GM19395 (cell line): ENCODE measurements around the gene NAA16.
"Not testable (repeated sequence)": the region's sequence is repeated elsewhere in the genome, so short reads cannot be mapped to it uniquely, and the experiment has no call there.

Experiments used
- ATAC-seq: cut with Tn5 transposase; IDR thresholded peaks from one replicate; pipeline ENCODE4 v1.9.1; 2021; ENCODE audit warnings: mild to moderate bottlenecking, moderate library complexity; ENCODE audit not compliant: unreplicated experiment

NAA16 gene

GRCh38 chr13:41310963-41311405 is at the start of gene NAA16:
Gene NAA16 (plus strand): TSS chr13:41311267. CDS start chr13:41311529, 262 bp downstream.
- ATAC-seq = peak; percentile 70

DNA sequence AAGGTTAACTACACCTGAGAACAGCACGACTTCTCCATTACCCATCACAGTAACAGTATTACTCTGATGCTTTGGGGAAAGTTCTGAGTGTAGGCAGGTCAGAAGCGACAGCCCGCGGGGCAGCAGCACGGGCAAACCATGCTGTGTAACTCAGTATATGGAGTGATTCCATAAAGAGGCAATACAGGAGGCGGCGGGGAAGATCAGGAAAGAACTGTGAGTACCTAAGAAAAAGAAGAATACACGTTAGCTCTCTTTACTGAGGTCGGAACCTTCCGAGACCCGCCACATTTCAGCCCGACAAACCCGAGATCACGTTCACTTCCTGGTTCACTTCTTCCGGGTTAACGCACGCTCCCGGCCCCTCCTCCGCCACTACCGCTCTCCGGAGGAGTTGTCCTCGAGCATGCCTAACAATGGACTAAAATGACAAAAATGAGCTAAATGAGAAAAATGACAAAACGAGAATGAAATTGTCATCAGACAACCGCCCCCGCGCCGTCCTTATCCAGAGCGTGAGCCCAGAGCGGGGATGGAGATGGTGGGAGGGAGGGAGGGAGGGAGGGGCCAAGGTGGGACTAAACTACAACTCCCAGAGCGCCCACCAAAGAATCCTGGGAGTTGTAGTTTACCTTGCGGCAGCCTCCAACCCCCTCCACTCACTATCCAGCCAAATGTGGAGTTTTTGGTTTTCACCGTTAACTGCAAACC is 47.7 kb upstream of the NAA16 start, which contains the start of gene MTRF1:
Gene MTRF1 (minus strand): TSS at position 316 of the 711 bp plus-strand sequence. CDS start 2,669 bp downstream, outside the sequence.
- peak; percentile 96 for ATAC-seq

GRCh38 chr13:41267106-41267505 is 44.0 kb upstream of the NAA16 start:
- ATAC-seq = no peak

DNA sequence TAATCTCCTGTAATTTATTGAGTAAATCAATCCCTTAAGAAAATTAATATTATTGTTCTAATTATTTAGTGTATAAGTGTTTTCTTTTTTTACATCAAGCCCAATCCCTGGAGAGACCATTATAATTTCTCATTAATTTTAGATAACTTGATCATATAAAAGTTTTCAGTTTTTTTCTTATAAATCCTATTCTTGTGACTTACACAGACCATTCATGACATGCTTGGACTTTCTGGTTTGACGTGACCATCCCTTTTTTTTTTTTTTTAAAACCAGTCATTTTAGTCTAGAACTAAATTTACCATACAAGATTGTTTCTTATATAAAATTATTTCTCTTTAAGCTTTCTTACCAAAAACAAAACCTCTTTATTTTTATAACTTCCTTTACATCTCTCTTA is 42.3 kb upstream of the NAA16 start:
- ATAC-seq = no peak

- ATAC-seq = no peak
Measured at GRCh38 chr13:41271456-41272285, 39.4 kb upstream of the NAA16 start.

DNA sequence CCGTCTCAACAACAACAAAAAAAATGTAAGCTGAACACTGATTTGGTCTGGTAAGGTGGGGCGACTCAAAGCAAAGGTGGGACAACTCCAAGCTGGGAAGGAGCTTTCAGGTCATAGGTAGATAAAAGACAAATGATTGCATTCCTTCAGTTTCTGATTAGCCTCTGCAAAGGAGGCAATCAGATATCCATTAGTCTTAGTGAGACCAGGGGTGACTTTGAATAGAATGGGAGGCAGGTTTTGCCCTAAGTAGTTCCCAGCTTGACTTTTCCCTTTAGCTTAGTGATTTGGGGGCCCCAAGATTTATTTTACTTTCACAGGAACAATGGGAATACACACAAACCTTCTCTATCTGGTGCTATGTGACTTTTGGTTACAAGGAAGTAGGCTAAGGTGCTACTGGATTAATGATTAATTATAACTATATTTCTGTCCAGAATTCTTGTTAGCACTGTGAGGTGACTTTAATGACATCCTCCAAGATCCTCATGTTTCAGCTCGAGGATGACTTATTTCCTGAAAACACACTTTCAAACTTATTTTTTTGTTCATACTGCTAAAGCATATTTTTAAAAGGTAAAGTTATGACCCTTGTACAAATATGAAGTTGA is 37.1 kb upstream of the NAA16 start:
- ATAC-seq = no peak

DNA sequence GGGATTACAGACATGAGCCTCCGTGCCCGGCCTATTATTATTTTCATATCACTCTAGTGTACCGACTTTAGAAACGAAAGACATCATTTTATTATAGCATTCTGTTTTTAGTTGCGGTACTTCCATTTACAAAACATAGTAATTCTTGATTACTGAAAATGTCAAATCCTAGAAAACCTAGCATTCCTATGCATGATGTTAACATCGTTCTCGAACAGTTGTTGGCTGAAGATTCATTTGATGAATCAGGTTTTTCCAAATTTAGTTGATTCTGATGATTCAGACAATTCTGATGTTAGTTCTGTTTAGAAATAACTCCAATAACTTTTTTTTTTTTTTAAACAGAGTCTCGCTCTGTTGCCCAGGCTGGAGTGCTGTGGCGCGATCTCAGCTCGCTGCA is 36.2 kb upstream of the NAA16 start:
- ATAC-seq = no peak

GRCh38 chr13:41276824-41277223 is 34.2 kb upstream of the NAA16 start:
- no peak for ATAC-seq

DNA sequence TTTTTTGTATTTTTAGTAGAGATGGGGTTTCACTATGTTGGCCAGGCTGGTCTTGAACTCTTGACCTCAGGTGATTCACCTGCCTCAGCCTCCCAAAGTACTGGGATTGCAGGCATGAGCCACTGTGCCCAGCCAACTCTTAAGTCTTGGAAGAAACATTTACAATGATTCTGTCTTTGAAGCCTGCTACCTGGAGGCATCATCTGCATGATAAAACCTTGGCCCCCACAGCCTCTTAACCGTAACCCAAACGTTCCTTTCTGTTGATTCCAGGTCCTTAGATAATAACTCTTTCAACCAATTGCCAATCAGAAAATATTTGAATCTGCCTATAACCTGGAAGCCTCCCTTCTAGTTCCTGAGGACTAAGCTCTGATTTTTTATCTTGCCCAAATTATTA is 31.9 kb upstream of the NAA16 start:
- ATAC-seq = not testable (repeated sequence)

DNA sequence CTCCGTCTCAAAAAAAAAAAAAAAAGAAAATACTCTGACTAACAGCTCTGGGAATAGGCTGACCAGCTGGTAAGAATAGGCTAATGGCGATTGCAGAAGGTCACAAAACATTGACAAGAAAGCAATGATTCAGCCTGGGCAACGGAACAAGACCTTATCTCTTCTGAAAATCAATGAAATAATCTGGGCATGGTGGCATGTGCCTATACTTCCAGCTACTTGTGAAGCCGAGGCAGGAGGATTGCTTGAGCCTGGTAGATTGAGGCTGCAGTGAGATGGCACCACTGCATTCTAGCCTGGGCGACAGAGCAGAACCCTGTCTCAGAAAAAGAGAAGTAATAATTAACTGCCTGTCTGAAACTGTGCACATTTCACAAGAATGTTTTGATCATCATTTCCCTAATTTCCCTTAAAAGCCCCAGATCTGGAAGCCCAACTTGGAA is 28.9 kb upstream of the NAA16 start:
- no peak for ATAC-seq

GRCh38 chr13:41284512-41285288 is 26.4 kb upstream of the NAA16 start:
- no peak for ATAC-seq

DNA sequence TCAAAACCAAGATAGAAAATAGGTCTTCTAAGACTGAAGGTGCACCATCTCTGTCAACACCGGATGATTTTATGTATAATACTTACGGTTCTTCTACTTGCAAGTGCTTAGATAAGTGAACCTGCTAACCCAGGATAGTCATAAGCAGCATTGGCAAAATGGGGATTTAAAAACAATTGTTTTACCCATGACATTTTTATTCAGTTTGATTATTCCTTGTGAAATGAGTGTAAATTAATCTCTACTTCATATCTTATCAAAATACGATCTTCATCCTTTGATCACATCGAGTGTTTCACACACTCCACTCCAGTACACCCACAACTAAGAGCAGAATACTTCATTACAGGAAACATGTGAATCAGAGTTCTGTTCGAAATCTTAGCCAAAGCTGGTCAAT is 24.7 kb upstream of the NAA16 start:
- no peak for ATAC-seq

GRCh38 chr13:41289463-41289881 is 21.6 kb upstream of the NAA16 start:
- no peak for ATAC-seq

DNA sequence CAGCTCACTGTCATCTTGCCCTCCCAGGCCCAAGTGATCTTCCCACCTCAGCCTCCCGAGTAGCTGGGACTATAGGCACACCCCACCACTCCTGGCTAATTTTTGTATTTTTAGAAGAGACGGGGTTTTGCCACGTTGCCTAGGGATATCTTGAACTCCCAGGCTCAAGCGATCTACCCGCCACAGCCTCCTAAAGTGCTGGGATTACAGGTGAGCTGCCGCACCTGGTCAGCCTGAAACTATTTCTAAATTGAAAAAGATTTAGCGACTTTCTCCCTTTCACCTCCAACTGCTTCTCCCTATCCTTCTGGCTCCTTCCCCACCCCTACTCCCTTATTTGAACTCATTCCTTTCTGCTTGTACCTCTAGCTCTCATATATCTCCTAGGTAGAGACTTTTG is 19.8 kb upstream of the NAA16 start:
- no peak for ATAC-seq

- ATAC-seq = no peak
Measured at GRCh38 chr13:41293272-41293671, 17.8 kb upstream of the NAA16 start.

DNA sequence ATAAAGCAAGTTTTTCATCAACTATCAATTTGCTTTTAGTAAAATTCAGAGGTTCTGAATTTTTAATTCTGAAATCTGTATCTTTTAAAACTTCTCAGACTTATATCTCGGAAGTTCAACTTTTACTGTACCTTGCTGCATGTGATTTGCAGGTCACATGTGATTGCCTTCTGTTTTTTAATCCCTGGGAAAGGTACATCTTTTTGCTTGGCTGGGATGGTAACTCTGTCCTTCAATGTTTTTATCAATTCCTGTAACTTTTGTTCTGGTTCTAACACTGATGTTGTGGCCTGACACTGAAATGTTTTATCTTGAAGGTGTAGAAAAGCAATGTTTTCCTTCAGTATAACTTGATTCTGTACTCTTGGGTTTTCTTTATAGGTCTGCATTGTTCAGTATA is 16.2 kb upstream of the NAA16 start:
- ATAC-seq = no peak

- ATAC-seq = no peak
Measured at GRCh38 chr13:41295973-41296372, 15.1 kb upstream of the NAA16 start.

DNA sequence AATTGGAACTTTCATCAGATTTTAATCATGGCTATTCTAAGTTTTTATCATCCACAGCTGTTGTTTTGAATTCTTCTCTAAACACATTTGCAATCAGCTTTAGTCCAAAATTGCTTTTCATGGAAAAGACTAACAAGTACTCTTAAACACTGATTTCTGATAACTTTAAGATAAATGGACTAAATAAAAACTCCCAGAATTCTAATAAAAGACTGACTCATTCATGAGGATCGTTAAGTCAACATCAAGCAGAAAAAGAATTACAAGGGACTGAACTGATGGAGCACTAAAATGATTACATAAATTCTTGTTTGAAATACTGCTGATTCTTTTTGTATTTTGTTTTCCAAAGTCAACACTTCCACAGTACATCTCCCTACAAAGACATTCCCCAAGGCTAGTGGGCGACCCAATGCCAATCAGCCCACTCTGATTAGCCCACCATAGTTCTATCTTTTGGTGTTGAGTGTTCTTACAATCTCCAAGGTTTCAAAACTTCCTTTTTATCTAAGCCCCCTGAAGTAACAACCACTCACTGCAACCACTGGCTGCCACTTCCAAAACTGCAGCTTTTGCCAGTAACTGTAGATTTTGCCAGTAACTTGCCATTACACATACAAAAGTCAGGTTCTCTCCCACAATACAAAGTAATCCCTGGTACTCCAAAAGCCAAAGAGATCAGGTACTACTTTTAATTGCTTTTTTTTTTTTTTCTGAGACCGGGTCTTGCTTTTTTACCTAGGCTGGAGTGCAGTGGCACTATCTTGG is 14.0 kb upstream of the NAA16 start:
- no peak for ATAC-seq

DNA sequence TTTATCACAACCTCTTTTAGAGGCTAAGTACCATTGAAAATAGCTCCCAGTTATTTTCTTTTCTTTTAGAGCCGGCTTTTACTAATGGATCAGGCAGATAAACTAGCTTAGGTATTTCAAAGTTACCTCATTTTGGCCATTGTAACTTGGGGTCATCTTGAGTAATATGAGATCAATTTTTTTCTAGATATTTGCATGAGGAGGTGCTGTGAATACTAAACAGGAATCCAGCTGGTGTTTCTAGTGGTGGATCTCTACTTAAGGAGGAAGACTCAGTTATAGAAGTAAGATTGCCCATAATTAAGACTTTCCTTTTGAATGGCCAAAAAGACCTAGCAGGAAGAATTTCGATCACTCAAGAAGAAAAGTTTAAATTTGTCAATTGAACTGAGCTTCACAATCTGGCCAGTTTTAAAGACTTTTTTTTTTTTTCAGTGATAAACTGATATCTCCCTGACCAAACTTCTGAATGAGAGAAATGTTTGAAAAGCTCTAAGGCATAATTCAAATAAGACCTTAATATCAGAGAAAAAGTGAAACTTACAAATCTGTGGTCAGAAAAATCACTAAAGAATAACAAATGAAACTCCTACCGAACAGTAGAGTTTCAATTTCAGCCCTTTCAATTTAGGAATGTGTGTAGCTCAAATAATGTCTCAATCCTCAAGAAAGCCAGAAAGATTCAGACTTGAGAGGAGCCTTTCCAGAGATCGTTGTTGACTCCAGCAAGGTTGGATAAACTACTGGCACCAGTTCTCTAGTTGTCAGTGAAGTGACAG is 11.6 kb upstream of the NAA16 start:
- ATAC-seq = no peak
